Endothelial cell of umbilical vein (primary cell): ENCODE measurements around the gene UNC5B.

Source experiments
- CTCF ChIP-seq, 2 donors: IDR thresholded peaks; 1 replicate in 1 of 2; 2 replicates in 1 of 2; pipeline ENCODE4 v1.5.1; 2011; ENCODE audit warnings: low read length in 2 of 2, mild to moderate bottlenecking in 2 of 2, moderate library complexity in 2 of 2, control low read depth in 1 of 2, inconsistent platforms in 1 of 2, low read depth in 1 of 2; ENCODE audit not compliant: insufficient read depth in 1 of 2; ENCODE audit errors: extremely low read depth in 1 of 2
- EZH2 ChIP-seq: IDR thresholded peaks from 2 replicates; pipeline ENCODE4 v1.6.1; 2012; ENCODE audit warnings: borderline replicate concordance, low read depth, mild to moderate bottlenecking, moderate library complexity, low read length, inconsistent platforms; ENCODE audit not compliant: severe bottlenecking
- FOS ChIP-seq: IDR thresholded peaks from 2 replicates; pipeline ENCODE4 v1.6.1; 2011; ENCODE audit warnings: mild to moderate bottlenecking, low read length, moderate library complexity, borderline replicate concordance; ENCODE audit not compliant: insufficient read depth
- JUN ChIP-seq: IDR thresholded peaks from 2 replicates; pipeline ENCODE4 v1.6.1; 2011; ENCODE audit warnings: borderline replicate concordance, low read depth; ENCODE audit not compliant: insufficient read length, insufficient read depth
- POLR2A ChIP-seq: IDR thresholded peaks from 2 replicates; pipeline ENCODE4 v1.6.1; 2012; ENCODE audit warnings: low read depth, mild to moderate bottlenecking, control low read depth, low read length
- POLR2AphosphoS5 ChIP-seq: IDR thresholded peaks from 2 replicates; pipeline ENCODE4 v1.6.1; 2012; ENCODE audit warnings: low read depth, mild to moderate bottlenecking, control low read depth, low read length, moderate library complexity; ENCODE audit not compliant: insufficient read depth

DNA sequence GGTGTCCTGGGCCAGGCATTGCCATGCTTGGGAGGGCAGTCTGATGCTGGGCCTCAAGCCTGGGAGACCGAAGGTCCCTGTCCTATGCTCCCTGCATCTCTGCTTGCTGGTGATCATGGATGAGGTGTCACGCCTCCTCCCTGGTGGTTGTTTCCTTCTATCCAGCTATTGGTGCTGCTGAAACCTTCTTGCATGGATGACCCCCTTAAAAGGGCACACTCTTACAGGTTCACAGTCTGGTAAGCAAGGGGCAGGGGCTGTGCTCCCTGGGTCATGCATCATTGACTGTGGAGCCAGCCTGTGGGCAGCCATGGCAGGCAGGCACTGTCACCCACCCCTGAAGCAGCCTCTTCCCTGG, 69.9 kb downstream of the UNC5B start:
- TF ChIP-seq CTCF (IDR thresholded peaks at IDR 0.05; ENCODE audit: extremely low read depth in 1 of 2, insufficient read depth in 1 of 2, low read depth in 1 of 2, low read length in 2 of 2) (no peak), POLR2A (no peak), EZH2 (no peak), POLR2AphosphoS5 (no peak), FOS (no peak), JUN (no peak)
